GM21786 (cell line): Measurements from ENCODE around the gene CAPN14.

ENCODE experiments used
- ATAC-seq: cut with Tn5 transposase; IDR thresholded peaks from one replicate; pipeline ENCODE4 v1.9.1; 2021; ENCODE audit not compliant: unreplicated experiment

Gene CAPN14

GRCh38 chr2:31147645-31148044 lies 69.7 kb downstream of the CAPN14 start:
- no peak for ATAC-seq

- no peak for ATAC-seq
Measured at GRCh38 chr2:31142110-31142509, 75.2 kb downstream of the CAPN14 start.

DNA sequence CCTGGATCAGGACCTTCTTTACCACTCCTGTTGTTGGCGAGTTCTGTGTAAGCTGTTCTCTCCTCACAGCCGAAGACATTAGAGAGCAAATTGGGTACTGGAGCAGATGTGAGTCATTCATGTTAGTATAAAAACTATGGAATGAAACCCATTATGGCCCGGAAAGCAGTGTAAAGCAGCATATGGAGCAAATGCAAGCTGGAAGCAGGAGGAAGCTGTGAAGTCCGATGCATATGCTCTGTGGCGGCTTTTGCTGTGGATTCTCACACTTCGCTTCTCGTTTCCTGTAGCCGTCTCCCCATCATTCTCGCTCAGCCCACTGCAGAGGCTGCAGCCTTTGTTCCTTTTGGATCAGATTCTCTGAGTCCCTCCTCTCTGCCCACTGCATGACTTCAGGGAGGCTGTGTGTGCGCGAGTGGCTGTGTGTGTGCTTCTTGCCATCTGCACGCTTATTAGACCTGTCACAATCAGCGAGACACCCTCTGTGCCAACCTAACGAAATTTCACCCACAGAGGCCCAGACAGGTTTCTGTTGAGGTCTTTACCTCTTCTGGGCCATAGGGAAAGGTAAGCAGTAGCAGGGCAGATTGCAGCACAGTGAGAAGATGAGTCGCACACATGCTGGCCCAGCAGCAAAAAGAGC lies 75.8 kb downstream of the CAPN14 start:
- no peak for ATAC-seq

- ATAC-seq = no peak
Measured at GRCh38 chr2:31140151-31140550, 77.2 kb downstream of the CAPN14 start.

GRCh38 chr2:31139671-31140070 lies 77.6 kb downstream of the CAPN14 start:
- ATAC-seq = no peak

DNA sequence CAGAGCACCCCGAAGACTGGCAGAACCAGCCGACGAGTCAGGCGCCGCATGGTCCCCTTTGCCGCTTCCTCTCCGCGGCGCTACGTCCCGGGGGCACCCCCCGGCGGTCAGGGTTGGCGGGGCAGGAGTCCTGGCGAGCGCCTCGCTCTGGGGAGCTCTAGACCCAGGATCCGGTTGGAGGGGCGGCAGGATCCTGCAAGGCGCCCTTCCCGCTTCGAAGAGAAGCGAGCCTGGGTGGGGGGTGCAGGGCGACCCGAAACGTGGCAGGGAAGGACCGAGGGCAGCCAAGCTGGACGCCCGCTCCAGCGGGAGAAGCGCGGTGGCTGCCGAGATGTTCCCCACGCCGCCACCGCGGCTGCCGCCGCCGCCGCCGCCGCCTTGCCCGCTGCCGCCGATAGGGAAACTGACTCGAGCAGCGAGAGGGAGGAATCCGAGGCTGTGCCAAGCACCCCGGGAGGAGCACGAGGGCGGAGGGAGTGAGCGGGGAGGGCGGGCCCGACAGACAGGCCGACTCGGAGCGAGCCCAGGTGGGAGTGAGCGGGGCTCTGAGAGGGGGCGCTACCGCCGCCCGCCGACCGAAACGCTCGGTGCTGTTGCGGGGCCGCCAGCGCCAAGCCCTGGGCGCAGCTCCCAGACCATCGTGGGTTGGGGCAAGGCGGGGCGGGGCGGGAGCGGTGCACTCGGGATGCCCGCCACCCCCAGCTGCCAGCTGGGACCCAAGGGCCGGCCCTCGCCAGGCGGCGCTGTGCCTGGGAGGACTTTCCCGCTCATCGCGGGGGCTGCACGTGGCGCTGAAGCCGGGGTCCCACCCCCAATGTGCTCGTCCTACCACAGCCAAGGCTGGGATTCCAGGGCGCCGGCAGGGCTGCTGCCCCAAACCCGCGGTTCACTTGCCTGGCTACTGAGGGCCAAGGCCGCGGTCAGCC lies 79.0 kb downstream of the CAPN14 start, which contains the start of gene GALNT14:
Gene GALNT14, minus strand, starts transcription at position 404 of the 926 bp plus-strand sequence. Its CDS starts 354 bp downstream, at position 50.
- peak; percentile 43 for ATAC-seq

- no peak for ATAC-seq
Measured at GRCh38 chr2:31137211-31138036, 79.9 kb downstream of the CAPN14 start.

DNA sequence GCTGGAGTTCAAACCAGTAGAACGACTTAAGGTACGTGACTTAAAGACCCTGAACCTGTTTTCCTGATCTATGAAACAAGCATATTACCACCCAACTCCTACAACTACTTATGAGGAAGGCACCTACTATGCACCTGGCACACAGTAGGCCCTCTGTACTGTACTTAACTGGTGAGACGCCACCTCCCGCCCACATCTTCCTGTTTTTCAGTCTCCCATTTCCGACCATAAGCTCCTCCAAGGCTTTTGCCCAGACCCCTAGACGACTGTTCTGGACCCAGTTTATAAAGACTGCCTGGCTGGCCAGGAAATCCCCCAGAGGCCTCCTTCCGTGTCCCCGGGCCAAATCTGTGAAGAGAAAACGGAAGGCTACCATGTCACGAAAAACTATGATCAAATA lies 80.6 kb downstream of the CAPN14 start:
- no peak for ATAC-seq

DNA sequence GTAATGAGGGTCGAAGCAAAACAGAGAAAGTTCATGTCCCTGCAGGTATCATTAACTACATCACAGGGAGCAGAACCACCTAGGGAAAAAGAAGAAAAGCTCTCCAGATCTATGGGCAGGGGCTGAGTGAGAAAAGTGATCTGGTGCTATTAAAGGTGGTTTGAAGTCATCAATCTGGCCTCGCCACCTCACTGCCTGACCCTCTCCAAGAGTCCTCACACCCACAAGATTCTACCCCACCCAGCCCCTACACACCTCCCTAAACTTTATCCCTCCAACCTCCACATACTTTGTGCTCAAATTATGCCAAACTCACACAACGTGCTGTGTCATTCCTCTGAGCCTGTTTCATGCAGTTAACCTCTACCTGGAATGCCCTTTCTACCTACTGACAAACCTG lies 81.3 kb downstream of the CAPN14 start:
- ATAC-seq = no peak

GRCh38 chr2:31134480-31134879 lies 82.8 kb downstream of the CAPN14 start:
- no peak for ATAC-seq

- no peak for ATAC-seq
Measured at GRCh38 chr2:31132786-31133185, 84.5 kb downstream of the CAPN14 start.

DNA sequence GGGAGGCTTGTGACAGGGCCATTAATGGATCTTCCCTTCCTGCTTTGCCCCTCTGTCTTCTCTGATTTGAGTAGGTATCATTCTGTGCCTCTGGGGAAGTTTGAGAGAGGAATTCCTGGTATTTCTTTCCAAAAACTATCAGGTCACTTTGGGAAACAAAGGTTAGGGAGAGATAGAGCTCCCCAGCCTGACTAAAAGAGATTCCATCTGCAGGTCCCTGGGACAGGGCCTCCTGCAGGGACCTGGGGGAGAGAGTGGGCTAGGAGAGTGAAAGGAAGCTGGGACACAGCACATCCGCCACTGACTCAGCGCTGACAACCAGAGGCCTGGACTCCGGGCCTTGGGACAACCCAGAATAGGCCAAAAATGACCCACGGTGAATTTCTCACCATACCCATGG lies 85.4 kb downstream of the CAPN14 start:
- no peak for ATAC-seq

GRCh38 chr2:31129375-31130171 lies 87.7 kb downstream of the CAPN14 start:
- ATAC-seq = no peak

DNA sequence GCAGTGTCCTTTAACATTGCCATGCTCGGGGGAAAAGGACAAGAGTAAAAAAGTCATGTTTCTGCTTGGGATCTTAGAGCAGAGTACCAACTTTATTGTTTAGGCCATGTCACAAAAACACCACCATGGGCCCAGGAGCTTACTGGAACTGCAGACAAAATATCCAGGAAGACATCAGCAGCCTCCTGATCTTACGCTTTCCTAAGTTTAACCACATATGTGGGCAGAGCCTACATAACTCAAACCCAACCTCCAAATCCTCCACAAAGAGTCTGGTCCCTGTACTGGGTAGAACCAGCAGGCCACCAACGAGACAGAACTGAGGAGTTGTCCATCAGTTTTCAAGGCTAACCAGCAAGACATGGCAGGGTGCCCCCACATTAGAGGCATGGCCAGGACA lies 89.4 kb downstream of the CAPN14 start:
- ATAC-seq = no peak

DNA sequence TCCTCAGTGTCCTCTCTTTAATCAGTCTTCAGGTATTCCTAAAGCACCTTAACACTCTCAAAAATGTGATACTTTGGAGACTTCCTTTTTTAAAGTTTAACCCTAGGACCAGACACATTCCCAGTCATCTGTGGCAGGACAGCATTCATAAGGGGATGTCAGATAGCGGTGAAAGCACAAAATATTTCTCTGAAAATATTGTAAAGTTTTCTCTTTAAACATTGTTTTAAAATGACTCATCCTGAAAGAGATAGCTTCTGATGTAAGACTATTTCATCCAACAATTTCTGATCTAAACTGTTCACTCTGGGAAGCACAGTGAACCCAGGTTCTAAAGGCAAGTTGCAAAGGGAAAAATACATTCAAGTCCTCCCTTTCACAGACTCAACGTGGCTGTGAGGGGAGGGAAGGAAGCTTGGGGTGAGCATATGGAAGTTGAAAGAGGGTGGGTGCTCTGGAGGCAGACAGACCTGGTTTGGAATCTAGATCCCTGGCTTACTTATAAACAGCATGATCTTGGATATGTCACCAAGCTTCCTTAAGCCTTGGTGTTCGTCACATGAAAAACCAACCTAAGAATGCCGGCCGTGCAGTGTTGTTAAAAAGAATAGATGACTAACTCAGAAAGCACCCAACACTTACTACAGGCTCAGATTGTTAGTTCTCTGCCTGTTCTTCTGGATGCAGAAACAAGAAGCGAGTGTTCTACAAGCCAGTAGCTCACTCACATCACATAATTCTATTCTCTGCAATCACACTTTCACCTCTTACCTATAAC lies 91.2 kb downstream of the CAPN14 start:
- ATAC-seq = no peak

- ATAC-seq = no peak
Measured at GRCh38 chr2:31124904-31125303, 92.4 kb downstream of the CAPN14 start.
